ENCODE results near the gene MBLAC1. TPM values are rescaled to one million over a fixed set of nuclear protein-coding genes. Genes with fewer than 3 reads are reported as not detected.

MBLAC1 gene
- total RNA-seq (2021; ENCODE audit: unreplicated experiment) (5.2 TPM), Bru-seq, nascent RNA (percentile 55 among the genes with signal in this experiment), BruChase-seq, experiment 1, labeled RNA remaining after a 2-hour chase (percentile 57 among the genes with signal in this experiment), BruChase-seq, experiment 2, labeled RNA remaining after a 6-hour chase (percentile 70 among the genes with signal in this experiment)
- polyA plus RNA-seq (2012; ENCODE audit: insufficient read length) = 4.9 TPM
- long read RNA-seq, partial matches to known transcripts = 2 of 2 reads
- long read RNA-seq, other reads (novel, unspliced or antisense) = 0 of 2 reads

GRCh38 chr7:100126931-100127865 is at the start of gene MBLAC1:
Gene MBLAC1, plus strand, starts transcription at chr7:100126967. Its CDS starts 429 bp downstream, at chr7:100127396.
- Histone ChIP-seq H3K36me3 (ENCODE audit: control insufficient read depth, insufficient read depth, low read length) (peaks cover 2% of the 10 kb centered on the region; the same call in 1 of the 2 replicates), H3K9me3 (ENCODE audit: control insufficient read depth, insufficient read depth, low read depth, low read length) (no peaks in the 10 kb centered on the region), H3K4me1 (ENCODE audit: control insufficient read depth, insufficient read depth, low read length) (peaks cover 22% of the 10 kb centered on the region), H3K27me3 (ENCODE audit: control insufficient read depth, insufficient read depth, low read length) (no peaks in the 10 kb centered on the region), H3K4me3 (ENCODE audit: low read depth in 2 of 2, low read length in 2 of 2) (peak within 1 kb of the TSS; percentile 82 to 98), H3K27ac (ENCODE audit: low read length) (peak within 1 kb of the TSS; percentile 97)
- TSS peak; percentile 56 for BruUV-seq (replicated peaks)
- in situ Hi-C loops (cut with HindIII; ENCODE audit: low pct_unique_long_range_greater_than_20kb, low sequenced_read_pairs) (no loop called here), intact Hi-C loops (cut with micrococcal nuclease; ENCODE audit: unreplicated experiment) (no loop called here)
- ChIA-PET CTCF (interaction anchor here (0.7 kb wide), 1 partner anchor 22 kb away, joined by 6 read pairs; the partner anchor contains the start of gene LAMTOR4), POLR2A (interaction anchor here (0.5 to 0.9 kb wide), 3 partner anchors 25 to 46 kb away, joined by 3 to 15 read pairs (median 8); no protein-coding TSS in a partner anchor)
- DNase-seq (ENCODE audit: low read depth, low spot score) = peak; percentile 75
- peak; percentile 82 for ATAC-seq
- TF ChIP-seq REST (IDR thresholded peaks at IDR 0.05; ENCODE audit: insufficient read depth in 1 of 2, low read depth in 2 of 2, low read length in 1 of 2) = no peak
- TF ChIP-seq CTCF (IDR thresholded peaks at IDR 0.05) = no peak
- peak; percentile 91 for TF ChIP-seq POLR2AphosphoS5 (IDR thresholded peaks at IDR 0.05; ENCODE audit: low read depth, low read length)
- TF ChIP-seq SIN3A (IDR thresholded peaks at IDR 0.05; ENCODE audit: borderline replicate concordance, insufficient read depth, low read depth, low read length) = 0 out of 2 replicates have a peak, but pooled peaks have one; percentile 37
- TF ChIP-seq TCF7L2 (IDR thresholded peaks at IDR 0.05; ENCODE audit: low read depth, low read length) = no peak

GRCh38 chr7:100077205-100077604 is 49.6 kb upstream of the MBLAC1 start:
- ChIA-PET CTCF (no interaction called here), POLR2A (interaction anchor here (0.5 to 0.6 kb wide), 2 partner anchors 82 to 204 kb away, joined by 3 to 6 read pairs; no protein-coding TSS in a partner anchor)
- Histone ChIP-seq H3K4me3 (ENCODE audit: low read depth in 2 of 2, low read length in 2 of 2) (no peak overlapping the region), H3K36me3 (ENCODE audit: control insufficient read depth, insufficient read depth, low read length) (peaks cover 12% of the 10 kb centered on the region), H3K9me3 (ENCODE audit: control insufficient read depth, insufficient read depth, low read depth, low read length) (peaks cover 37% of the 10 kb centered on the region), H3K27ac (ENCODE audit: low read length) (no peak overlapping the region), H3K27me3 (ENCODE audit: control insufficient read depth, insufficient read depth, low read length) (no peaks in the 10 kb centered on the region), H3K4me1 (ENCODE audit: control insufficient read depth, insufficient read depth, low read length) (no peaks in the 10 kb centered on the region)
- in situ Hi-C loops (cut with HindIII; ENCODE audit: low pct_unique_long_range_greater_than_20kb, low sequenced_read_pairs) = no loop called here
- intact Hi-C loops (cut with micrococcal nuclease; ENCODE audit: unreplicated experiment) = no loop called here
- ATAC-seq (no peak), DNase-seq (ENCODE audit: low read depth, low spot score) (no peak)
- TF ChIP-seq SIN3A (IDR thresholded peaks at IDR 0.05; ENCODE audit: borderline replicate concordance, insufficient read depth, low read depth, low read length) = no peak
- no peak for TF ChIP-seq TCF7L2 (IDR thresholded peaks at IDR 0.05; ENCODE audit: low read depth, low read length)
- no peak for TF ChIP-seq POLR2AphosphoS5 (IDR thresholded peaks at IDR 0.05; ENCODE audit: low read depth, low read length)
- TF ChIP-seq CTCF (IDR thresholded peaks at IDR 0.05) = no peak
- no peak for TF ChIP-seq REST (IDR thresholded peaks at IDR 0.05; ENCODE audit: insufficient read depth in 1 of 2, low read depth in 2 of 2, low read length in 1 of 2)
- BruUV-seq (replicated peaks) = no TSS peak

All from Panc1 (cell line).